GM06990 (cell line): ENCODE results near the gene ELOVL2.
A peak's percentile ranks its signal among the peaks of the same experiment; 100 is the strongest.

Source experiments
- DNase-seq: peaks from one replicate; pipeline ENCODE4 v3.0.0-alpha.2; 2011; ENCODE audit not compliant: insufficient read length; ENCODE audit errors: extremely low read depth
- H3K27me3 ChIP-seq: replicated peaks from 2 replicates; pipeline ENCODE4 v1.6.0; 2011; ENCODE audit warnings: low read length; ENCODE audit not compliant: control insufficient read depth, insufficient read depth
- H3K36me3 ChIP-seq: 2 replicates; pipeline ENCODE4 v1.5.1; 2011; ENCODE audit warnings: low read length; ENCODE audit not compliant: control insufficient read depth, insufficient read depth
- H3K4me3 ChIP-seq: replicated peaks from 2 replicates; pipeline ENCODE4 v1.5.1; 2011; ENCODE audit warnings: low read depth, mild to moderate bottlenecking, control low read depth, low read length
- CTCF ChIP-seq: IDR thresholded peaks from 2 replicates; pipeline ENCODE4 v1.5.1; 2011; ENCODE audit warnings: low read length, control low read depth, mild to moderate bottlenecking, inconsistent platforms; ENCODE audit not compliant: insufficient read depth, poor library complexity, severe bottlenecking

Gene ELOVL2

GRCh38 chr6:10961837-10962236, 82.3 kb downstream of the ELOVL2 start:
- no peaks in the 10 kb centered on the region for H3K27me3 ChIP-seq
- DNase-seq, result no peak
- TF ChIP-seq CTCF, result no peak
- H3K4me3 ChIP-seq, result no peak overlapping the region
- H3K36me3 ChIP-seq, result no peaks in the 10 kb centered on the region

GRCh38 chr6:10960171-10960570, 83.9 kb downstream of the ELOVL2 start:
- TF ChIP-seq CTCF, result no peak
- H3K27me3 ChIP-seq, result no peaks in the 10 kb centered on the region
- no peak for DNase-seq
- no peaks in the 10 kb centered on the region for H3K36me3 ChIP-seq
- no peak overlapping the region for H3K4me3 ChIP-seq

GRCh38 chr6:10957414-10957886, 86.7 kb downstream of the ELOVL2 start:
- DNase-seq, result no peak
- Histone ChIP-seq H3K27me3 (no peaks in the 10 kb centered on the region), H3K4me3 (no peak overlapping the region), H3K36me3 (no peaks in the 10 kb centered on the region)
- TF ChIP-seq CTCF, result no peak

GRCh38 chr6:10956776-10957175, 87.3 kb downstream of the ELOVL2 start:
- Histone ChIP-seq H3K27me3 (no peaks in the 10 kb centered on the region), H3K36me3 (no peaks in the 10 kb centered on the region), H3K4me3 (no peak overlapping the region)
- no peak for TF ChIP-seq CTCF
- no peak for DNase-seq

GRCh38 chr6:10954590-10955010, 89.5 kb downstream of the ELOVL2 start:
- Histone ChIP-seq H3K27me3 (no peaks in the 10 kb centered on the region), H3K4me3 (no peak overlapping the region), H3K36me3 (no peaks in the 10 kb centered on the region)
- peak; percentile 77 for DNase-seq
- peak; percentile 95 for TF ChIP-seq CTCF

- Histone ChIP-seq H3K4me3 (no peak overlapping the region), H3K36me3 (no peaks in the 10 kb centered on the region), H3K27me3 (no peaks in the 10 kb centered on the region)
- TF ChIP-seq CTCF, result peak; percentile 50
- DNase-seq, result no peak
Measured at GRCh38 chr6:10951675-10952282, 92.3 kb downstream of the ELOVL2 start.
